Endodermal cell (in vitro differentiated cells): Measurements from ENCODE around the gene GMNN. TPM values are rescaled to one million over a fixed set of nuclear protein-coding genes. Genes with fewer than 3 reads are reported as not detected.

Experiments
- DNase-seq: peaks from one replicate; pipeline ENCODE4 v3.0.0-alpha.2; 2017
- H3K27ac ChIP-seq: 2 replicates; pipeline ENCODE4 v1.5.1; 2013; ENCODE audit warnings: mild to moderate bottlenecking, low read depth, low read length, moderate library complexity
- H3K27me3 ChIP-seq: 2 replicates; pipeline ENCODE4 v1.6.1; 2013; ENCODE audit warnings: mild to moderate bottlenecking, low read length, moderate library complexity; ENCODE audit not compliant: insufficient read depth, control insufficient read depth, poor library complexity, severe bottlenecking
- H3K36me3 ChIP-seq: 2 replicates; pipeline ENCODE4 v1.7.0; 2013; ENCODE audit warnings: mild to moderate bottlenecking, low read length, moderate library complexity; ENCODE audit not compliant: control insufficient read depth, insufficient read depth
- H3K4me1 ChIP-seq: one replicate; pipeline ENCODE4 v1.7.0; 2013; ENCODE audit warnings: low read length; ENCODE audit not compliant: control insufficient read depth, insufficient read depth
- H3K4me3 ChIP-seq: 2 replicates; pipeline ENCODE4 v1.5.1; 2013; ENCODE audit warnings: mild to moderate bottlenecking, low read length, moderate library complexity
- H3K9ac ChIP-seq: 2 replicates; pipeline ENCODE4 v1.6.1; 2013; ENCODE audit warnings: mild to moderate bottlenecking, low read length, moderate library complexity; ENCODE audit not compliant: poor library complexity, severe bottlenecking; ENCODE audit errors: extremely low read depth
- H3K9me3 ChIP-seq: 2 replicates; pipeline ENCODE4 v1.6.1; 2013; ENCODE audit warnings: mild to moderate bottlenecking, low read length, moderate library complexity; ENCODE audit not compliant: control insufficient read depth
- H3K27ac Mint-ChIP-seq: 2 replicates; pipeline ENCODE4 v1.8.0; 2020; ENCODE audit warnings: mixed read lengths
- H3K27me3 Mint-ChIP-seq: 2 replicates; pipeline ENCODE4 v1.8.0; 2021; ENCODE audit warnings: mild to moderate bottlenecking, mixed read lengths; ENCODE audit not compliant: insufficient read depth
- H3K36me3 Mint-ChIP-seq: 2 replicates; pipeline ENCODE4 v1.8.0; 2020; ENCODE audit warnings: low read depth, mixed read lengths
- H3K4me1 Mint-ChIP-seq: 2 replicates; pipeline ENCODE4 v1.8.0; 2020; ENCODE audit warnings: mixed read lengths
- H3K4me3 Mint-ChIP-seq: 2 replicates; pipeline ENCODE4 v1.8.0; 2020; ENCODE audit warnings: mild to moderate bottlenecking, moderate library complexity, mixed read lengths
- H3K9me3 Mint-ChIP-seq: 2 replicates; pipeline ENCODE4 v1.8.0; 2020; ENCODE audit warnings: mild to moderate bottlenecking, mixed read lengths
- WGBS, 2 experiments: methylation state at CpG; one replicate each; pipeline versions ENCODE4 v1.1.5 to v1.1.7; 2013; ENCODE audit warnings: missing lambda C conversion rate in 2 of 2, mixed read lengths in 1 of 2; ENCODE audit not compliant: insufficient coverage in 1 of 2, insufficient read length in 1 of 2; 5-methylcytosine and 5-hydroxymethylcytosine counted together
- total RNA-seq, 2 donors: library from RNA; stranded (reverse); fragmentation: NEBNext Ultra II Directional in 1 of 2; extraction: Animal tissue kit (Norgen Biotek cat#: 25700) in 1 of 2; gene quantifications; 2 replicates in 1 of 2; 3 replicates in 1 of 2; pipeline ENCODE4 v1.2.1, GENCODE V29; 2021
- TF ChIP-seq, protein P1 (sequence below): fragments of 200-600 bp; sonication (generic); conservative IDR thresholded peaks from 2 replicates; pipeline ENCODE4 v1.5.0; 2021; ENCODE audit warnings: antibody characterized with exemption, mild to moderate bottlenecking

GMNN gene
- total RNA-seq, 2 donors from 2014 or later = 64.9 to 79.7 TPM

DNA sequence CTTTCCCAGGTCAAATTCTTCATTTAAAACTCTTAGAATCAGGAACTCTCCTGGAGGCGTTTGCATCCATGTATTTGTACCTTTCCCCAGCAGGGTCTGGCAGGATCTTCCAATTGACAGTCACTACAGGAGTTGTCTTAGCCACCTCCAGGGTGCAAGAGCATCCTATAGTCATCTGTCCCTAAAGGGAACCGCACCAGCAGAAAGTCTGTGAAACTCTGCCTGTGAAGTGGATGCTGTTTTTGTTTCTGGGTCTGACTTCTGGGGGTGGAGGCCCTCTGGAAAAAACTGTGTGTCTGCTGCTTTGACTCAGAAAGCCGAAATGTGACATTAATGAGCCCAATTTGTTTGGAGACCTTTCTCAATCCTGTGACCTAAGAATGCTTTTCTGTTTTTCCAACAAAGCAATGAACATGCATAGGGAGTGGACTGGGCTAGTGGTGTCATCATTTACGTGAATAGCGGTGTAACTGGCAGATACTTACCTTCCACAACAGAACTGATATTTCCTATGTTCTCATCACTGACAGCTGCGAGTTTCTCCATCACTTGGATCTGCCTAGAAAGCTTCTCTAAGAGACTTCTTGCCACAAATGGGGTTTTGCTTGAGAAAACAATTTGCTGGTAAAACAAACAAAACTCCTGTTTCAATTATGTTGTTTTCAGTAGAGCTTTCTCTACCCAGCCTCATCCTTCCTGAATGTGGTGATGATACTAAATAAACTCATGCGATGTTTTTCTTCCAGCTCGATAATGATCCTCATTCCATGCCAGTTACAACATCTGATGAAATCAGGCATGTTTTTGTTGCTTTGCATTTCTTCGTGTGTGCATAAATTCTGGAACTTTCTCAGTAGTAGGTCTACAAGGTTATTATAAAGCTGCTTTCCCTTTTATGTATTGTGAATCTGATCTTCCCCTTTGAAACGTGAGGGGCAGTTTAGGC is 57.3 kb downstream of the GMNN start:
- H3K4me1 ChIP-seq = no peaks in the 10 kb centered on the region
- Mint-ChIP-seq H3K27ac (no peak overlapping the region), H3K9me3 (no peaks in the 10 kb centered on the region), H3K27me3 (no peaks in the 10 kb centered on the region), H3K4me1 (no peaks in the 10 kb centered on the region), H3K36me3 (no peaks in the 10 kb centered on the region), H3K4me3 (no peak overlapping the region)
- H3K27me3 ChIP-seq = no peaks in the 10 kb centered on the region
- no peak overlapping the region for H3K9ac ChIP-seq
- H3K4me3 ChIP-seq = no peak overlapping the region
- no peaks in the 10 kb centered on the region for H3K36me3 ChIP-seq
- WGBS, 2 experiments = 90 to 100% methylated on average over 4 to 10 of the region's 10 CpGs
- no peaks in the 10 kb centered on the region for H3K9me3 ChIP-seq
- H3K27ac ChIP-seq = no peak overlapping the region
- DNase-seq = no peak
- TF ChIP-seq, protein P1, sequence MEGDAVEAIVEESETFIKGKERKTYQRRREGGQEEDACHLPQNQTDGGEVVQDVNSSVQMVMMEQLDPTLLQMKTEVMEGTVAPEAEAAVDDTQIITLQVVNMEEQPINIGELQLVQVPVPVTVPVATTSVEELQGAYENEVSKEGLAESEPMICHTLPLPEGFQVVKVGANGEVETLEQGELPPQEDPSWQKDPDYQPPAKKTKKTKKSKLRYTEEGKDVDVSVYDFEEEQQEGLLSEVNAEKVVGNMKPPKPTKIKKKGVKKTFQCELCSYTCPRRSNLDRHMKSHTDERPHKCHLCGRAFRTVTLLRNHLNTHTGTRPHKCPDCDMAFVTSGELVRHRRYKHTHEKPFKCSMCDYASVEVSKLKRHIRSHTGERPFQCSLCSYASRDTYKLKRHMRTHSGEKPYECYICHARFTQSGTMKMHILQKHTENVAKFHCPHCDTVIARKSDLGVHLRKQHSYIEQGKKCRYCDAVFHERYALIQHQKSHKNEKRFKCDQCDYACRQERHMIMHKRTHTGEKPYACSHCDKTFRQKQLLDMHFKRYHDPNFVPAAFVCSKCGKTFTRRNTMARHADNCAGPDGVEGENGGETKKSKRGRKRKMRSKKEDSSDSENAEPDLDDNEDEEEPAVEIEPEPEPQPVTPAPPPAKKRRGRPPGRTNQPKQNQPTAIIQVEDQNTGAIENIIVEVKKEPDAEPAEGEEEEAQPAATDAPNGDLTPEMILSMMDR = no peak

DNA sequence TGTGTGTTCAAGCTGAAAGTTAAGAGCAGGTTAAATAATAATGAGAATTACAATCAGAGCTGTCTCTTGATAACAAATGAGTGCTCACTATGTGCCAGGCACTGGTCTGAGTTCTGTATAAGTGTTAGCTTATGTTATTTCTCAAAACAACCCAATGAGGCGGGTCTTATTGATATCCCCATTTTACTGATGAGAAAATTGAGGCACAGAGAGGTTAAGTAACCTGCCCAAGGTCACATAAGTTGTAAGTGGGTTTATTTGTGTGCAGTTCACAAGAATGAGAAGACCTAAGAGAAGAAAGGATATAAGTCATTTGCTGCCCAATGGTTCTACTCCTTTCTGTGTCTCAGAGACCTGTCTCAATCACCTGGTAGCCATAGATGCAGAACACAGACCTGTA is 58.1 kb downstream of the GMNN start:
- H3K4me1 Mint-ChIP-seq = no peaks in the 10 kb centered on the region
- no peak overlapping the region for H3K27ac Mint-ChIP-seq
- H3K9me3 ChIP-seq = no peaks in the 10 kb centered on the region
- 85% methylated on average over 1 of the region's 1 CpG; no CpG with 5 or more reads in 1 of the 2 experiments for WGBS, 2 experiments
- no peaks in the 10 kb centered on the region for H3K36me3 Mint-ChIP-seq
- H3K4me1 ChIP-seq = no peaks in the 10 kb centered on the region
- no peak overlapping the region for H3K9ac ChIP-seq
- H3K36me3 ChIP-seq = no peaks in the 10 kb centered on the region
- DNase-seq = no peak
- no peaks in the 10 kb centered on the region for H3K27me3 ChIP-seq
- TF ChIP-seq, protein P1 = no peak
- no peak overlapping the region for H3K4me3 ChIP-seq
- H3K27ac ChIP-seq = no peak overlapping the region
- H3K27me3 Mint-ChIP-seq = no peaks in the 10 kb centered on the region
- H3K9me3 Mint-ChIP-seq = no peaks in the 10 kb centered on the region
- H3K4me3 Mint-ChIP-seq = no peak overlapping the region

- H3K27ac ChIP-seq = no peak overlapping the region
- H3K27ac Mint-ChIP-seq = no peak overlapping the region
- H3K4me3 Mint-ChIP-seq = no peak overlapping the region
- WGBS, 2 experiments = 83 to 94% methylated on average over 2 to 3 of the region's 4 CpGs
- TF ChIP-seq, protein P1 = no peak
- no peaks in the 10 kb centered on the region for H3K4me1 Mint-ChIP-seq
- H3K27me3 Mint-ChIP-seq = no peaks in the 10 kb centered on the region
- H3K36me3 Mint-ChIP-seq = peaks cover 2% of the 10 kb centered on the region
- no peaks in the 10 kb centered on the region for H3K27me3 ChIP-seq
- H3K9me3 Mint-ChIP-seq = no peaks in the 10 kb centered on the region
- no peak for DNase-seq
- H3K4me1 ChIP-seq = no peaks in the 10 kb centered on the region
- no peaks in the 10 kb centered on the region for H3K36me3 ChIP-seq
- no peaks in the 10 kb centered on the region for H3K9me3 ChIP-seq
- H3K4me3 ChIP-seq = no peak overlapping the region
- H3K9ac ChIP-seq = no peak overlapping the region
Observed at GRCh38 chr6:24833711-24834386, 59.1 kb downstream of the GMNN start.

Other genes starting within 250 kb of the GMNN start
- under 1 TPM; 0.48 to 0.75 TPM for gene KIAA0319, start 128.7 kb upstream of the GMNN start, total RNA-seq
- 10 to 100 TPM; 53.0 to 54.2 TPM for gene TDP2, start 108.0 kb upstream of the GMNN start, total RNA-seq
- 10 to 100 TPM; 36.2 to 43.1 TPM for gene ACOT13, start 107.9 kb upstream of the GMNN start, total RNA-seq
- gene C6orf62, start 55.8 kb upstream of the GMNN start, total RNA-seq = 100 to 1,000 TPM; 106 to 120 TPM
- gene ARMH2, start 24.0 kb downstream of the GMNN start, total RNA-seq = not detected
- 10 to 100 TPM in 1 of 2 donors, 1 to 10 TPM in 1; 9.3 to 10.4 TPM for gene RIPOR2, start 161.0 kb downstream of the GMNN start, total RNA-seq